ENCODE results near the gene CYLD. TPM values are rescaled to one million over a fixed set of nuclear protein-coding genes. Genes with fewer than 3 reads are reported as not detected.

CYLD gene
- total and polyA plus RNA-seq, 2 donors (not counting 3 experiments of a cell fraction or from before 2014, with no cell fraction given): 7.4 to 21.5 TPM

DNA sequence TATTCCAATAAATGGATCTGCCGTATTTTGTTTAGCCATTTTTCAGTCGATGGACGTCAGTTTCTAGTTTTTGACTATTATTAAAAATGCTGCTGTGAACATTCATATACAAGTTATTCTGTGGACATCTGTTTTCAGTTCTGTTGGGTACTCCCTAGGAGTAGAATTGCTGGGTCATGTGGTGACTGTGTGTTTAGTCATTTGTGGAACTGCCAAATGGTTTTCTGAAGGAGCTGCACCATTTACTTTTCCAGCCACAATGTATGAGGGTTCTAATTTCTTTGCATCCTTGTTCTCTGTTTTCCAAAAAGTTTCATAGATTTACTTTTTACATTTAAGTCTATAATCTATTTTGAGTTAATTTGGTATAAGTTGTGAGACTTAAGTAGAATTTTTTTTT lies 29.5 kb downstream of the CYLD start:
- CTCF ChIA-PET: no interaction called here

More for the DNA sequence above, 29.5 kb downstream of the CYLD start:
- POLR2A ChIA-PET: no interaction called here
- H3K9ac ChIP-seq (replicated peaks; ENCODE audit: extremely low read depth, insufficient read depth, low read length): no peak overlapping the region
- H3K4me1 ChIP-seq (ENCODE audit: control insufficient read depth, extremely low read depth, insufficient read depth, low read length): no peaks in the 10 kb centered on the region
- H3K36me3 ChIP-seq (ENCODE audit: control insufficient read depth in 2 of 2, extremely low read depth in 1 of 2, insufficient read depth in 2 of 2, low read length in 2 of 2): no peaks in the 10 kb centered on the region
- no TSS peak for BruUV-seq (replicated peaks)
- H3K79me2 ChIP-seq (ENCODE audit: control insufficient read depth, insufficient read depth, low read length): no peaks in the 10 kb centered on the region
- dilution Hi-C loops (cut with MboI; ENCODE audit: extremely low pct_ligation_motif_present, low sequenced_read_pairs): no loop called here
- H3K9me1 ChIP-seq (replicated peaks; ENCODE audit: control insufficient read depth, extremely low read depth, insufficient read depth, low read length): no peaks in the 10 kb centered on the region
- H4K20me1 ChIP-seq (replicated peaks; ENCODE audit: control insufficient read depth, extremely low read depth, insufficient read depth, low read length): peaks cover 5% of the 10 kb centered on the region
- intact Hi-C loops (cut with micrococcal nuclease): no loop called here
- no peaks in the 10 kb centered on the region for H3K9me3 ChIP-seq (replicated peaks; ENCODE audit: control insufficient read depth, insufficient read depth, low read length)
- no peak overlapping the region for H2AFZ ChIP-seq (ENCODE audit: low read depth, low read length)
- H3K27me3 ChIP-seq (ENCODE audit: control insufficient read depth in 2 of 2, insufficient read depth in 2 of 2, low read length in 2 of 2): no peaks in the 10 kb centered on the region
- no peak overlapping the region for H3K4me2 ChIP-seq (ENCODE audit: insufficient read depth, low read length)
- TF ChIP-seq JUN (IDR thresholded peaks at IDR 0.05; ENCODE audit: borderline replicate concordance, insufficient read depth, insufficient read length, low read depth) (no peak), MAX (IDR thresholded peaks at IDR 0.05; ENCODE audit: insufficient read depth, insufficient read length) (no peak), MYC (IDR thresholded peaks at IDR 0.05; ENCODE audit: low read depth, low read length) (no peak), POLR2AphosphoS5 (IDR thresholded peaks at IDR 0.05; ENCODE audit: insufficient read depth, low read depth, low read length) (no peak), EZH2 (IDR thresholded peaks at IDR 0.05; ENCODE audit: borderline replicate concordance, low read depth, low read length, severe bottlenecking) (no peak), POLR2A (IDR thresholded peaks at IDR 0.05; ENCODE audit: low read depth, low read length) (no peak), GATA2 (IDR thresholded peaks at IDR 0.05; ENCODE audit: insufficient read depth, insufficient read length, low read depth, low read length) (no peak), FOS (IDR thresholded peaks at IDR 0.05; ENCODE audit: borderline replicate concordance, insufficient read depth, low read length) (no peak)
- TF ChIP-seq, protein P1, sequence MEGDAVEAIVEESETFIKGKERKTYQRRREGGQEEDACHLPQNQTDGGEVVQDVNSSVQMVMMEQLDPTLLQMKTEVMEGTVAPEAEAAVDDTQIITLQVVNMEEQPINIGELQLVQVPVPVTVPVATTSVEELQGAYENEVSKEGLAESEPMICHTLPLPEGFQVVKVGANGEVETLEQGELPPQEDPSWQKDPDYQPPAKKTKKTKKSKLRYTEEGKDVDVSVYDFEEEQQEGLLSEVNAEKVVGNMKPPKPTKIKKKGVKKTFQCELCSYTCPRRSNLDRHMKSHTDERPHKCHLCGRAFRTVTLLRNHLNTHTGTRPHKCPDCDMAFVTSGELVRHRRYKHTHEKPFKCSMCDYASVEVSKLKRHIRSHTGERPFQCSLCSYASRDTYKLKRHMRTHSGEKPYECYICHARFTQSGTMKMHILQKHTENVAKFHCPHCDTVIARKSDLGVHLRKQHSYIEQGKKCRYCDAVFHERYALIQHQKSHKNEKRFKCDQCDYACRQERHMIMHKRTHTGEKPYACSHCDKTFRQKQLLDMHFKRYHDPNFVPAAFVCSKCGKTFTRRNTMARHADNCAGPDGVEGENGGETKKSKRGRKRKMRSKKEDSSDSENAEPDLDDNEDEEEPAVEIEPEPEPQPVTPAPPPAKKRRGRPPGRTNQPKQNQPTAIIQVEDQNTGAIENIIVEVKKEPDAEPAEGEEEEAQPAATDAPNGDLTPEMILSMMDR (IDR thresholded peaks at IDR 0.05; ENCODE audit: extremely low read depth in 1 of 2, insufficient read depth in 1 of 2, low read depth in 1 of 2, low read length in 2 of 2): no peak
- FAIRE-seq (no peak), DNase-seq (ENCODE audit: low read depth, low spot score) (no peak)
- no peak overlapping the region for H3K27ac ChIP-seq (ENCODE audit: insufficient read depth, low read depth, low read length)
- no peak overlapping the region for H3K4me3 ChIP-seq (replicated peaks in 1 of 3; ENCODE audit: insufficient read depth in 1 of 3, low read depth in 1 of 3, low read length in 3 of 3)

Data from endothelial cell of umbilical vein (primary cell).